H1 (cell line): ENCODE measurements around the gene GPHA2. TPM values are rescaled to one million over a fixed set of nuclear protein-coding genes. Genes with fewer than 3 reads are reported as not detected.

Source experiments
- CTCF ChIA-PET: fragments of 300-600 bp; sonication (Branson Sonifier 250); formaldehyde crosslinking; loops from one replicate; lab custom pipeline; 2021; ENCODE audit not compliant: partially characterized antibody; lab: Charles Lee
- POLR2A ChIA-PET: fragments of 300-600 bp; sonication (Branson Sonifier 250); formaldehyde crosslinking; loops from one replicate; lab custom pipeline; 2021; ENCODE audit warnings: inconsistent platforms; ENCODE audit not compliant: partially characterized antibody; lab: Charles Lee
- DNase-seq, 2 experiments: peaks; one replicate each; pipeline versions ENCODE4 v3.0.0 to v3.0.0-alpha.2; 2010 to 2022; ENCODE audit warnings: low spot score in 2 of 2, low read depth in 1 of 2, mixed read lengths in 1 of 2
- FAIRE-seq: peaks from 2 replicates; lab custom pipeline; 2011; peaks lifted over from hg19 to GRCh38; lab: Jason Lieb, UNC
- H2AFZ ChIP-seq: 2 replicates; pipeline ENCODE4 v1.8.1; 2012; ENCODE audit warnings: low read length, inconsistent platforms
- H2AK5ac ChIP-seq: 2 replicates; pipeline ENCODE4 v1.6.1; 2013; ENCODE audit warnings: low read depth, low read length
- H2BK120ac ChIP-seq: replicated peaks from 2 replicates; pipeline ENCODE3; 2013; ENCODE audit warnings: low read depth, low read length, inconsistent platforms
- H2BK12ac ChIP-seq: 2 replicates; pipeline ENCODE4 v1.6.1; 2013; ENCODE audit warnings: low read depth, low read length
- H2BK15ac ChIP-seq: 2 replicates; pipeline ENCODE4 v1.6.1; 2013; ENCODE audit warnings: low read length
- H2BK20ac ChIP-seq: 2 replicates; pipeline ENCODE4 v1.6.1; 2013; ENCODE audit warnings: low read length
- H2BK5ac ChIP-seq: 2 replicates; pipeline ENCODE4 v1.6.1; 2013; ENCODE audit warnings: low read depth, low read length
- H3K14ac ChIP-seq: 2 replicates; pipeline ENCODE4 v1.6.1; 2013; ENCODE audit warnings: inconsistent platforms; ENCODE audit not compliant: insufficient read length
- H3K18ac ChIP-seq: 2 replicates; pipeline ENCODE4 v1.6.1; 2013; ENCODE audit warnings: low read length; ENCODE audit errors: extremely low read depth
- H3K23ac ChIP-seq: 2 replicates; pipeline ENCODE4 v1.6.1; 2013; ENCODE audit warnings: inconsistent platforms; ENCODE audit not compliant: insufficient read length
- H3K23me2 ChIP-seq: 2 replicates; pipeline ENCODE4 v1.6.1; 2013; ENCODE audit warnings: low read depth, low read length
- H3K27ac ChIP-seq: 2 replicates; pipeline ENCODE4 v1.6.1; 2011; ENCODE audit warnings: low read depth, low read length, inconsistent platforms
- H3K27me3 ChIP-seq, 4 experiments: replicated peaks in 1 of 4; 1 replicate in 1 of 4; 2 replicates in 3 of 4; pipeline versions ENCODE4 v1.6.1 to v1.8.1; 2011 to 2013; ENCODE audit warnings: low read length in 3 of 4, mild to moderate bottlenecking in 3 of 4, inconsistent platforms in 2 of 4, mixed read lengths in 2 of 4, moderate library complexity in 1 of 4; ENCODE audit not compliant: control insufficient read depth in 3 of 4, insufficient read depth in 3 of 4; ENCODE audit errors: extremely low read depth in 1 of 4
- H3K36me3 ChIP-seq, 4 experiments: 2 replicates each; pipeline versions ENCODE4 v1.6.1 to v1.8.1; 2011 to 2013; ENCODE audit warnings: mild to moderate bottlenecking in 4 of 4, low read length in 3 of 4, moderate library complexity in 2 of 4, control low read depth in 1 of 4, inconsistent platforms in 1 of 4; ENCODE audit not compliant: insufficient read depth in 4 of 4, control insufficient read depth in 2 of 4
- H3K4ac ChIP-seq: replicated peaks from 2 replicates; pipeline ENCODE3; 2013; ENCODE audit warnings: low read length, low read depth, mixed read lengths, inconsistent platforms; ENCODE audit not compliant: insufficient read length
- H3K4me1 ChIP-seq, 4 experiments: replicated peaks in 1 of 4; 1 replicate in 1 of 4; 2 replicates in 3 of 4; pipeline versions ENCODE4 v1.6.1 to v1.8.1; 2011 to 2013; ENCODE audit warnings: low read length in 3 of 4, inconsistent platforms in 2 of 4, mixed read lengths in 1 of 4; ENCODE audit not compliant: insufficient read depth in 4 of 4, control insufficient read depth in 3 of 4
- H3K4me2 ChIP-seq, 2 experiments: 2 replicates each; pipeline versions ENCODE4 v1.6.1 to v1.8.1; 2011 to 2013; ENCODE audit warnings: low read depth in 2 of 2, low read length in 2 of 2, control low read depth in 1 of 2, inconsistent platforms in 1 of 2, mild to moderate bottlenecking in 1 of 2; ENCODE audit not compliant: insufficient read depth in 1 of 2
- H3K4me3 ChIP-seq, 4 experiments: fragments of 200-600, 300-600 bp in 1 of 4; sonication (generic), shearing (Covaris generic), sonication (Bioruptor Twin) in 1 of 4; 2 replicates each; pipeline versions ENCODE4 v1.5.1 to v1.8.1; 2011 to 2016; ENCODE audit warnings: low read length in 4 of 4, low read depth in 3 of 4, control low read depth in 2 of 4, inconsistent platforms in 2 of 4, mild to moderate bottlenecking in 2 of 4, mixed read lengths in 1 of 4, moderate library complexity in 1 of 4; ENCODE audit not compliant: insufficient read depth in 2 of 4; ENCODE audit errors: extremely low read depth in 1 of 4
- H3K56ac ChIP-seq: replicated peaks from 2 replicates; pipeline ENCODE3; 2013; ENCODE audit warnings: low read depth, mild to moderate bottlenecking, mixed read lengths, low read length, inconsistent platforms; ENCODE audit not compliant: insufficient read length
- H3K79me1 ChIP-seq: 2 replicates; pipeline ENCODE4 v1.6.1; 2013; ENCODE audit warnings: low read depth, low read length, control low read depth
- H3K79me2 ChIP-seq, 2 experiments: 2 replicates each; pipeline versions ENCODE4 v1.6.1 to v1.8.1; 2012 to 2013; ENCODE audit warnings: low read length in 2 of 2, mild to moderate bottlenecking in 2 of 2, inconsistent platforms in 1 of 2; ENCODE audit not compliant: insufficient read depth in 2 of 2, control insufficient read depth in 1 of 2
- H3K9ac ChIP-seq, 4 experiments: replicated peaks in 1 of 4; 1 replicate in 1 of 4; 2 replicates in 3 of 4; pipeline versions ENCODE4 v1.6.1 to v1.8.1; 2011 to 2013; ENCODE audit warnings: low read depth in 3 of 4, low read length in 3 of 4, control low read depth in 2 of 4, mild to moderate bottlenecking in 2 of 4, moderate library complexity in 2 of 4, inconsistent platforms in 1 of 4; ENCODE audit errors: extremely low read depth in 1 of 4
- H3K9me3 ChIP-seq, 2 experiments: 2 replicates each; pipeline versions ENCODE4 v1.6.1 to v1.8.1; 2012 to 2013; ENCODE audit warnings: mild to moderate bottlenecking in 2 of 2, moderate library complexity in 2 of 2, control low read depth in 1 of 2, inconsistent platforms in 1 of 2, low read depth in 1 of 2, low read length in 1 of 2, mixed read lengths in 1 of 2; ENCODE audit not compliant: insufficient read depth in 2 of 2
- H4K20me1 ChIP-seq, 2 experiments: replicated peaks in 1 of 2; 2 replicates each; pipeline versions ENCODE3 to v1.8.1; 2011 to 2013; ENCODE audit warnings: inconsistent platforms in 2 of 2, low read length in 2 of 2, mild to moderate bottlenecking in 1 of 2; ENCODE audit not compliant: insufficient read depth in 2 of 2, control insufficient read depth in 1 of 2
- H4K5ac ChIP-seq: 2 replicates; pipeline ENCODE4 v1.6.1; 2013; ENCODE audit warnings: low read length, low read depth, mixed read lengths, inconsistent platforms; ENCODE audit not compliant: insufficient read length
- H4K8ac ChIP-seq: 2 replicates; pipeline ENCODE4 v1.8.0; 2013; ENCODE audit warnings: mild to moderate bottlenecking, moderate library complexity, low read length, inconsistent platforms; ENCODE audit not compliant: insufficient read depth; ENCODE audit errors: extremely low read depth
- H4K91ac ChIP-seq: replicated peaks from 2 replicates; pipeline ENCODE3; 2013; ENCODE audit warnings: low read length, mixed read lengths, inconsistent platforms; ENCODE audit not compliant: insufficient read length
- ATF3 ChIP-seq: IDR thresholded peaks from 2 replicates; pipeline ENCODE4 v1.6.1; 2011; ENCODE audit warnings: low read depth, mild to moderate bottlenecking, low read length; ENCODE audit not compliant: insufficient read depth
- CBX5 ChIP-seq: fragments of 300-800, 300-1000 bp; sonication (generic); IDR thresholded peaks from 2 replicates; pipeline ENCODE4 v1.7.1; 2016; ENCODE audit warnings: antibody characterized with exemption, low read length, low read depth
- FOSL1 ChIP-seq: IDR thresholded peaks from 2 replicates; pipeline ENCODE4 v1.6.1; 2011; ENCODE audit warnings: mild to moderate bottlenecking, low read depth, low read length, moderate library complexity; ENCODE audit not compliant: insufficient read depth
- RAD21 ChIP-seq, 2 experiments: IDR thresholded peaks in 1 of 2; conservative IDR thresholded peaks in 1 of 2; 2 replicates each; pipeline ENCODE4 v1.6.1; 2011; ENCODE audit warnings: low read depth in 2 of 2, low read length in 2 of 2, improper control_type of control experiment in 1 of 2, inconsistent platforms in 1 of 2, mild to moderate bottlenecking in 1 of 2, moderate library complexity in 1 of 2
- TBP ChIP-seq: IDR thresholded peaks from 2 replicates; pipeline ENCODE4 v1.6.1; 2011; ENCODE audit warnings: low read depth, low read length, improper control_type of control experiment
- WGBS, 2 experiments: shearing (Covaris generic) in 1 of 2; methylation state at CpG; one replicate each; pipeline versions ENCODE4 v1.1.6 to v1.1.7; 2013 to 2015; ENCODE audit warnings: low lambda C conversion rate in 2 of 2, mixed read lengths in 2 of 2, inconsistent platforms in 1 of 2, low coverage in 1 of 2, missing lambda C conversion rate in 1 of 2; ENCODE audit not compliant: insufficient replicate concordance in 2 of 2, insufficient coverage in 1 of 2, insufficient read length in 1 of 2; ENCODE audit errors: extremely low coverage in 1 of 2, missing lambda C conversion rate in 1 of 2; 5-methylcytosine and 5-hydroxymethylcytosine counted together
- polyA plus RNA-seq, 7 experiments: library from polyadenylated mRNA; depleted of rRNA in 3 of 7; stranded (reverse) in 5 of 7; unstranded in 2 of 7; fragments of >200 nt in 5 of 7; fragments of 200-250 nt in 2 of 7; gene quantifications; 1 replicate in 5 of 7; 2 replicates in 1 of 7; 4 replicates in 1 of 7; pipeline versions ENCODE4 v1.2.1 to v1.2.3, GENCODE V29; 2011 to 2013; ENCODE audit warnings: missing spikeins in 2 of 7, mixed read lengths in 2 of 7
- total RNA-seq: library from RNA; stranded (reverse); fragmentation: NEBNext Ultra II Directional; extraction: Animal tissue kit (Norgen Biotek cat#: 25700); gene quantifications from 2 replicates; pipeline ENCODE4 v1.2.1, GENCODE V29; 2021

GPHA2 gene
- total and polyA plus RNA-seq, 2 of the 8 experiments (the other 6 are each of a cell fraction or from before 2014, with no cell fraction given), result 0.97 to 4.4 TPM

DNA sequence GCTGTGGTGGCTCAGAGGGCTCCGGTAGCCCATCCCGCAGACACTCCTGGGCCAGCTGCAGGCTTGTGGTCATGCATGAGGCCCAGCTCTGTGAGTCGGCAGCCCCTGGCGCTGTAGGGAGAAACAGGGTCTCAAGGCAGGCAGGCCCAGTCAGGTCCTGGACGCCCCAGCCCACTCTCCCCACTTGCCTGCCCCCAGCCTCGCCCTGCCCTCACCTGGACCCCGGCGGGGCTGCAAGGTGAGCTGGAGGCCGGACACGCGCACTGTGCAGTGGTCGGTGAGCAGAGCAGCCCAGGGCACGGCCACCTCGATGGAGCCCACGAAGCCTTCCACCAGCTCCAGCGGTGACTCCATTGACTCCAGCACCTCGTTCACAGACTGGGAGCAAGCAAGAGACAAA, 21.6 kb downstream of the GPHA2 start:
- H3K27ac ChIP-seq, result no peak overlapping the region; the same call in 1 of the 2 replicates
- peaks cover 0 to 11% (median 4%) of the 10 kb centered on the region in 4 experiments; a peak in 5 of 7 replicates for H3K4me1 ChIP-seq
- peaks cover 13% of the 10 kb centered on the region for H3K23me2 ChIP-seq
- H2AFZ ChIP-seq, result no peak overlapping the region
- H2BK12ac ChIP-seq, result no peak overlapping the region
- no peak overlapping the region for H4K91ac ChIP-seq
- DNase-seq, result no peak
- ChIA-PET POLR2A (no interaction called here), CTCF (interaction anchor here (1.1 to 1.5 kb wide), 3 partner anchors 14 to 65 kb away, joined by 4 to 6 read pairs (median 4); no protein-coding TSS in a partner anchor)
- no peak overlapping the region for H3K56ac ChIP-seq
- H3K79me1 ChIP-seq, result 0 out of 2 replicates have a peak, but pooled peaks cover 3% of the 10 kb centered on the region
- H3K27me3 ChIP-seq, result no peaks in the 10 kb centered on the region
- no peak overlapping the region for H3K18ac ChIP-seq
- H3K79me2 ChIP-seq, result no peaks in the 10 kb centered on the region
- H2BK120ac ChIP-seq, result no peak overlapping the region
- H3K36me3 ChIP-seq, result peaks cover 4 to 14% (median 8%) of the 10 kb centered on the region in 4 experiments; a peak in 5 of 8 replicates
- FAIRE-seq, result no peak
- no peak overlapping the region for H2BK20ac ChIP-seq
- no peak overlapping the region for H2BK5ac ChIP-seq
- no peaks in the 10 kb centered on the region for H3K9me3 ChIP-seq
- H3K14ac ChIP-seq, result no peak overlapping the region
- peaks cover 2% of the 10 kb centered on the region in 2 experiments for H4K20me1 ChIP-seq
- no peak overlapping the region for H3K4ac ChIP-seq
- 91% methylated on average over 17 of the region's 17 CpGs; no CpG with 5 or more reads in 1 of the 2 experiments for WGBS, 2 experiments
- no peak overlapping the region for H2AK5ac ChIP-seq
- H3K4me2 ChIP-seq, result no peak overlapping the region
- TF ChIP-seq RAD21 (IDR thresholded peaks at IDR 0.05 in 1 of 2, conservative IDR thresholded peaks at IDR 0.05 in 1 of 2; ENCODE audit: low read depth in 2 of 2, low read length in 2 of 2) (no peak), ATF3 (no peak), FOSL1 (no peak), CBX5 (no peak), TBP (no peak)
- no peak overlapping the region for H4K5ac ChIP-seq
- no peak overlapping the region for H2BK15ac ChIP-seq
- no peak overlapping the region for H3K9ac ChIP-seq
- H3K23ac ChIP-seq, result no peak overlapping the region
- H3K4me3 ChIP-seq, result no peak overlapping the region
- no peak overlapping the region for H4K8ac ChIP-seq
